Cerebellar nuclear complex (tissue), 1 donor: ENCODE measurements around the gene PRELP.

Experiments
- DNase-seq, 2 experiments: peaks; one replicate each; lab custom pipeline; 2025; lab: John Stamatoyannopoulos, UW

Gene PRELP

GRCh38 chr1:203525685-203526084 lies 50.1 kb downstream of the PRELP start:
- no peak for DNase-seq

- DNase-seq: no peak
These were observed 50.5 kb downstream of the PRELP start for GRCh38 chr1:203526130-203526529.

GRCh38 chr1:203526572-203526971 lies 51.0 kb downstream of the PRELP start:
- DNase-seq: no peak

DNA sequence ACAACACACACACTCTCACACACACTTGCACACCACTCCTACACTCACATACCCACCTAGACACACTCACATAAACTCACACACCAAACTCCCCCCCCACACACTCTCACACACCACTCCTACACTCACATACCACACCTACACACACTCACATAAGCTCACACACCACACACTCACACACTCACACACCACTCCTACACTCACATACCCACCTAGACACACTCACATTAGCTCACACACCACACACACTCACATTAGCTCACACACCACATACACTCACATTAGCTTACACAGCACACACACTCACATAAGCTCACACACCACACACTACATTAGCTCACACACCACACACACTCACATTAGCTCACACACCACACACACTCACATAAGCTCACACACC lies 51.4 kb downstream of the PRELP start:
- DNase-seq: no peak

GRCh38 chr1:203528063-203528462 lies 52.5 kb downstream of the PRELP start:
- DNase-seq: no peak

DNA sequence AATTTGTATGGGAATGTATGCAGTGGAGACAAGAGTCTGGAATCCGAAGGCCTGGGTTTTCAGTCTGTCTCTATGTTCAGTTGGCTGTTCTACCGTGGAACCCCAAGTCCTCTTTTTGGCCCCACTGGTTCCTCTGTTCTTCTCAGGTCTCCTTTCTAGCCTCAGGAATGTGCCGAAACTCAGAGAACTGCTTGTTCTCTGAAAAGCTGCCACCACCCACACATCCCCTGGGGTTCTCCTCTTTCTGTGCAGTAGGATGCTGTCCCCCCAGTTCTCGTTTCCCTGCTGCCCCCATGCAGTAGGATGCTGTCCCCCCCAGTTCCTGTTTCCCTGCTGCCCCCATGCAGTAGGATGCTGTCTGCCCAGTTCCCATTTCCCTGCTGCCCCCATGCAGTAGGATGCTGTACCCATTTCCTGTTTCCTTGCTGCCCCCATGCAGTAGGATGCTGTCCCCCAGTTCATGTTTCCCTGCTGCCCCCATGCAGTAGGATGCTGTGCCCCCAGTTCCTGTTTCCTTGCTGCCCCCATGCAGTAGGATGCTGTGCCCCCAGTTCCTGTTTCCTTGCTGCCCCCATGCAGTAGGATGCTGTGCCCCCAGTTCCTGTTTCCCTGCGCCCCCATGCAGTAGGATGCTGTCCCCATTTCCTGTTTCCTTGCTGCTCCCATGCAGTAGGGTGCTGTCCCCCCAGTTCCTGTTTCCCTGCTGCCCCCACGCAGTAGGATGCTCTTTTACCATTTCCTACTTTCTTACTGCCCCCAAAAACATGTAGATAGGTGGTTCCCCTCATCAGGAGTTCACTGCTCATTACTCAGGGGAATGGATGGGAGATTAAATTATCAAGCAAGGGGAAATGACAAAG lies 53.6 kb downstream of the PRELP start:
- no peak for DNase-seq

DNA sequence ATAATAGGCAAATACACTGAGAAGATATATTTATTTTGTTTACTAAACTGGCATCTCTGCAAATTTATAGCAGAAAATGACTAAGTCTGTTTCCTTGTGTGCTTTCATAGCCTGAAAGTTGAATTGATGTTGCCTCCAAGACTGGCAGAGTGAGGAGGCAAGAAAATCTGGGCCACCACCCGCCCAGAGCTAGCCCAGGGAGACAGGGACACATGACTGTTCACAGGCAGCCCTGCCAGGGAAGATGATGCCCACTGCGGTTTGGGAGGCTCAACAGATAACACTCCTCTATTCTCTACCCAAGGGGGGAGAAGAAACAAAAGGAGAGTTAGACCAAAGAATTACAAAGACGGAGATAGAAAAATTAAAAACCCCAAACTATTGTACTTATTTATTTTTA lies 55.5 kb downstream of the PRELP start:
- DNase-seq: no peak

- no peak for DNase-seq
These were observed 58.4 kb downstream of the PRELP start for GRCh38 chr1:203534012-203534411.

GRCh38 chr1:203534526-203534925 lies 58.9 kb downstream of the PRELP start:
- no peak for DNase-seq

DNA sequence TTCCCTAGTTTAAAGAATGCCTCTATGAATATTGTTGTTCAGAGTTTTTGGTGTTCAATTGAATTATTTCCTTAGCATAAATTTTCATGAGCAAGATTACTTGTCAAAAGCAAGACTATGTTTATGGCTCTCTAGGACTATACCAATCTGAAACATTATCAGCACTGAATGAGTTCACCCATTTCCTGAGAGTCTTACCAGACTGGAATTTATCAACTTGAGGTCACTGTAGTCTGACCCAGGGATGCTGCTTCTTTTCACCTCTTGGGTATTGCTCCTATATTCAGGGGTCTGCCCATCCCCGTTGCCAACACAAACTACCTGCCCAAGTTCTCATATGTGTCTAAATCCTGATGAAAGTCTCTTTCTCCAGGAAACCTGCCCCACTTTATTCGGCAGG lies 61.0 kb downstream of the PRELP start:
- DNase-seq: no peak

GRCh38 chr1:203536980-203537455 lies 61.4 kb downstream of the PRELP start:
- no peak for DNase-seq

GRCh38 chr1:203537806-203538464 lies 62.3 kb downstream of the PRELP start:
- no peak for DNase-seq

DNA sequence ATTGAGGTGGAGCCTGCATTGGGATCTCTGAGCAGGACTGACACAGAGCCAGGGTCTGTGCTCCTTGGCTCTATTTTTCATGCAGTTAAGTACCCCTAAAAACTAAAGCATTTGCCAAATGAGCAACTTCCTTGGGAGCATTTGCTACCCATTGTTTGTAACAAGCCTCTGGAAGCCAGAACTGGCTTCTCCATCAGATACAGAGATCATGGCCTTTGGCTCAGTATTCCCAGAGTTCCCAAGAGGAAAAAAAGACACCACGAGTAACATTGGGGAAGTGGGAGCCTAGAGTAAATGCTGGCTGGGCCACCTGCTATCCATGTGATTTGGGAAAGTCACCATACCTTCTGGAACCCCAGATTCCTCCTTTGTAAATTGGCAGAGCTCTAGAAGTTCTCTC lies 63.1 kb downstream of the PRELP start:
- DNase-seq: no peak

GRCh38 chr1:203539831-203540546 lies 64.4 kb downstream of the PRELP start:
- DNase-seq: no peak
